GM06990 (cell line): ENCODE results near the gene CCDC179.

Experiments used
- DNase-seq: peaks from one replicate; pipeline ENCODE4 v3.0.0-alpha.2; 2011; ENCODE audit not compliant: insufficient read length; ENCODE audit errors: extremely low read depth
- H3K27me3 ChIP-seq: replicated peaks from 2 replicates; pipeline ENCODE4 v1.6.0; 2011; ENCODE audit warnings: low read length; ENCODE audit not compliant: control insufficient read depth, insufficient read depth
- H3K36me3 ChIP-seq: 2 replicates; pipeline ENCODE4 v1.5.1; 2011; ENCODE audit warnings: low read length; ENCODE audit not compliant: control insufficient read depth, insufficient read depth
- H3K4me3 ChIP-seq: replicated peaks from 2 replicates; pipeline ENCODE4 v1.5.1; 2011; ENCODE audit warnings: low read depth, mild to moderate bottlenecking, control low read depth, low read length
- CTCF ChIP-seq: IDR thresholded peaks from 2 replicates; pipeline ENCODE4 v1.5.1; 2011; ENCODE audit warnings: low read length, control low read depth, mild to moderate bottlenecking, inconsistent platforms; ENCODE audit not compliant: insufficient read depth, poor library complexity, severe bottlenecking

CCDC179 gene

GRCh38 chr11:22807855-22808570 lies 52.3 kb downstream of the CCDC179 start:
- DNase-seq = peak; percentile 48
- Histone ChIP-seq H3K27me3 (no peaks in the 10 kb centered on the region), H3K4me3 (no peak overlapping the region), H3K36me3 (no peaks in the 10 kb centered on the region)
- no peak for TF ChIP-seq CTCF

- Histone ChIP-seq H3K4me3 (no peak overlapping the region), H3K27me3 (no peaks in the 10 kb centered on the region), H3K36me3 (no peaks in the 10 kb centered on the region)
- DNase-seq = no peak
- no peak for TF ChIP-seq CTCF
These were observed 52.9 kb downstream of the CCDC179 start for GRCh38 chr11:22807391-22807790.

DNA sequence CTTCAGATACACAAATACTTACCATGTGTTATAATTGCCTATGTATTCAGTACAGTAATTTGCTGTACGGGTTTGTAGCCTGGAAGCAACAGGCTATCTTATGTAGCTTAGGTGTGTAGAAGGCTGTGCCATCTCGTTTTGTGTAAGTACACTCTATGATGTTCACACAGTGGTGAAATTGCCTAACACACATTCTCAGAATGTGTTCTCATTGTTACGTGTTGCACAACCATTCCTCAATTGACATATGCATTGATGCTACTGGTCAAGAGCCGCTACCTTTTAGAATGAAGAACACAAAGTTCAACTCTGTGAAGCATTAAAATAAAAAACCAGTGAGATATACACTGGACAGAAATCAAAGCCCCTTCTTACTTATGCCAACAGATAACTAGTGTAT lies 57.4 kb downstream of the CCDC179 start:
- DNase-seq = no peak
- no peaks in the 10 kb centered on the region for H3K27me3 ChIP-seq
- H3K36me3 ChIP-seq = no peaks in the 10 kb centered on the region
- no peak for TF ChIP-seq CTCF
- no peak overlapping the region for H3K4me3 ChIP-seq

DNA sequence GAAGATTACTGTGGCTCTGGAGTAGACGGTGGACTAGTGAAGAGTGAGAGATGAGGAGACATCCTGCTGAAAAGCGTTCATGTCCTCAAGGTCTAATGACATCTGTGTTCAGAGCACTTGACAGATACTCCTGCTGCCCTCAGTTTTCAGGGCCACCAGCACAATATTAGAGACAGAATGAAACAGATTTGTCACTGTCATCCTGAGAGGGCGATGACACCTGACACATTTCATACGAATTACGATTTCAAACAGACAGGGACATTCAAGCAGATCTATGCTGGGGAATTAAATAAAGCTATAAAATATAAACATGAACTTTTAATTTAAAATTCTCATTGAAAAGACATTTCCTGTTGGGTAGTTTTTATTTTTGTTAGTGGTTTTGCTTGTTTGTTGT lies 59.8 kb downstream of the CCDC179 start:
- no peaks in the 10 kb centered on the region for H3K27me3 ChIP-seq
- H3K4me3 ChIP-seq = no peak overlapping the region
- no peak for TF ChIP-seq CTCF
- no peak for DNase-seq
- H3K36me3 ChIP-seq = no peaks in the 10 kb centered on the region

- no peak for TF ChIP-seq CTCF
- no peaks in the 10 kb centered on the region for H3K27me3 ChIP-seq
- H3K36me3 ChIP-seq = no peaks in the 10 kb centered on the region
- H3K4me3 ChIP-seq = no peak overlapping the region
- no peak for DNase-seq
These were observed 61.4 kb downstream of the CCDC179 start for GRCh38 chr11:22798901-22799300.

DNA sequence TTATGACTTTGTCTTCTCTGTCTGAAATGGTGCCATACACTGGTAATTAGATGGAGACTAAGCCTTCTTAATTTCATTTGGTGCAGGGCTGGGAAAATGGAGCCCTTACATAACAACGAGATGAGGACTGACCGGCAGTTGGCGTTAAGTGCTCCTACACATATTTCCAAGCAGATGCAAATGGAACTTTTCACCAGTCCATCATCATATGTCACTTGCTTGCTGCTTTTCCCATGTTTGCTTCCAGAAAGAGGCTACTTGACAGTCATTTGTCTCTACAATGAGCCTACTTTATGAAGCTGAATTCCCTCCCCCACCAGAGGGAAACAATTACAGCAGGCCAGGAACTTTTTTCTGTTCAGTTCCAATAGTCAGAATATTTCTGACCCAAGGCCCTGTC lies 63.2 kb downstream of the CCDC179 start:
- H3K36me3 ChIP-seq = no peaks in the 10 kb centered on the region
- no peaks in the 10 kb centered on the region for H3K27me3 ChIP-seq
- H3K4me3 ChIP-seq = no peak overlapping the region
- TF ChIP-seq CTCF = no peak
- DNase-seq = no peak
